Measurements from ENCODE around the gene HSD17B3.
"Not testable (repeated sequence)": the region's sequence is repeated elsewhere in the genome, so short reads cannot be mapped to it uniquely, and the experiment has no call there.

HSD17B3 gene

GRCh38 chr9:96305171-96305570 is 3.2 kb upstream of the HSD17B3 start:
- no peak for DNase-seq

DNA sequence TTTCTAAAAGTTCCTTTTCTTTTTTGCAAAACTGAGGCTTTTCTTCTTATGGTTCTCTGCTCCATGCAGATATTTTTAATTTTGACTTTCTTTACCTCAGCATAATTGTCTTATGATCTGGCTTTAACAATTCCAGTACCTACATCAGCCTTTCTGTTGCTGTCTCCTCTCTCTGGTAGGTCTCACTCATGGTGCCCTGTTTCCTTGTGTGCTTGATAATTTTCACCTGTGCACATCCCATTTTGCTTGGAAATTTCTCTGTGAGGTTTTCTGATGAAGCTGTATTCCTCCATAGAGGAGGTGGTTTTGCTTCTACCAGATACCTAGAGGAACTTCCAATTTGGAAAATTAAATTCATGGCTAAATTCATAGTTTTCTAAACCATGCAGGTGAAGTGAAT is 2.3 kb upstream of the HSD17B3 start:
- no peak for DNase-seq

GRCh38 chr9:96299823-96300222 is 2.2 kb downstream of the HSD17B3 start:
- DNase-seq = no peak

- DNase-seq = no peak
Measured at GRCh38 chr9:96294159-96294545, 7.8 kb downstream of the HSD17B3 start.

DNA sequence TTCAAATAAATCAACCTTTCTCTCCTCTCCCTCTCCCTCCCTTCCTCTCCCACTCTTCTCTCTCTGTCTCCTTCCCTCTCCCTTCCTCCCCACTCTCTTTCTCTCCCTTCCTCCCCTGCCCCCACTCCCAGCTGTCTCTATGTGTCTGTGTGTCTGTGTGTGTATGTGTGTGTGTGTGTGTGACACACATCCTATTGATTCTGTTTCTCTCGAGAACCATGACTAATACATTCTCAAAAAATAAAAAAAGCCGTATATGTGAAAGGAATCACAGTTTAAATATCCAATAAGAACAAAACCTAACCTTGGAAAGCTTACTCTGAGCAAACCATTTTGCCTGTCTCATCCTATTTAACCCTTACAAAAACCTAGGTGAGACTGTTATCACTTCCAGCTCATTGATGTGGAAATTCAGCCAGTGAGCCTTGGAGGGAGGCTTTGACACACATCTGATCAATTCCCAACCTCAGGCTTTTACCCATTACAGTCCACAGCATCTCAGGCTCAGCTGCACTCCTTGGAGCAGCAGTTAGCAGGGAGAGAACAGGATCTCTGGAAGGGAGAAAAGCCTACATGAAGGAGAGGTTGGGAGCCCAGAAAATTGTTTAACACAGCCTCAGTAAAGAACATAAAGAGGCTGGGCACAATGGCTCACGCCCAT is 8.3 kb downstream of the HSD17B3 start:
- no peak for DNase-seq

GRCh38 chr9:96289392-96289791 is 12.6 kb downstream of the HSD17B3 start:
- DNase-seq = no peak

DNA sequence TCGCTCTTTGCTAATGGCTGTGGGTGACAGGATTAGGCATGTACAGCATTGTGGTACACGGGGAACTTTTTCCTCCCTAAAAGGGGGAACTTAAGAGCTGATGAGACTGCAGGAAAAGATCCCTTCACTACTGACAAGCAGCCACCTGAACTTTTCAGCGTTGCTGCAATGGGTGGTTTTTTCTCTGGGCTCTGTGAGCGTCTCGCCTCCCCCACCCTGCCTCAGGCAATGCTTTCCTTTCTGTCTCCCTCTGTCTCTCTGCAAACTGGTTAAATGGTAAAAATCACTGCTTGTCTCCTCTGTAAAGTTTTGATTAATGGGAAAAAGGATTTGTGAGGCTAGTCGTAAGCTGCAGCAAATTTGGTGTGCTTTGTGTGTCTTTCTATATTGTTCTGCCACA is 20.3 kb downstream of the HSD17B3 start:
- no peak for DNase-seq

DNA sequence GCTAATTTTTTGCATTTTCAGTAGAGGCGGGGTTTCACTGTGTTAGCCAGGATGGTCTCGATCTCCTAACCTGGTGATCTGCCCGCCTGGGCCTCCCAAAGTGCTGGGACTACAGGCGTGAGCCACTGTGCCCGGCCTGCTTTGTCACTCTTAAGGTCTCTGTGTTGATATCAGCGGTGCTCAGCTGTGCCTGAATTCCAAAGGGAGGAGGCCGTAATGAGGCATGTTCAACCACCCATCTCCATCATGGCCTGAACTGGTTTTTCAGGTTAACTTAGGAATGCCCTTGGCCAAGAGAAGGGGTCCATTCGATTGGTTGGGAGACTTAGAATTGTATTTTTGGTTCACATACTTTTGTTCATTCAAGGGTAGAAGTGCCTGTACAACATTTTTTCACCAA is 22.0 kb downstream of the HSD17B3 start:
- DNase-seq = no peak

- no peak for DNase-seq
Measured at GRCh38 chr9:96274939-96275338, 27.0 kb downstream of the HSD17B3 start.

- DNase-seq = no peak
Measured at GRCh38 chr9:96270236-96270744, 31.7 kb downstream of the HSD17B3 start.

DNA sequence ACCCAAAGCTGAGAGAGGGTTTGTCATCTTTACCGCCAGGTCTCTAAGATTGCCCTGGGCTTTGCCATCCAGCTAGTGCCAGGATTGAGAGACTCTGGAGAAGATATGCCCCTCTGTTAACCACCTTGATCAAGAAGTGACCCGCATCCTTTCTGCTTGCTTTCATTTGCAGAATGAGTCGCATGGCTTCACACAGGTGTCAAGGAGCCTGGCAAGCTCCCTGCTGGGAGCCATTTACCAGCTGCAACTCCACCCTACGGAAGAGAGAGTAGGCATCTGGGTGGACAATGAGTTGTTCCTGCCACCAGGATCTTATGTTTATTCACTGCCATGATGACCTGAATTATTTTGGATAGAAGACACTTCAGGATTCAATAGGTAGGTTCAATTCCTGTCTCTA is 43.0 kb downstream of the HSD17B3 start:
- DNase-seq = no peak

DNA sequence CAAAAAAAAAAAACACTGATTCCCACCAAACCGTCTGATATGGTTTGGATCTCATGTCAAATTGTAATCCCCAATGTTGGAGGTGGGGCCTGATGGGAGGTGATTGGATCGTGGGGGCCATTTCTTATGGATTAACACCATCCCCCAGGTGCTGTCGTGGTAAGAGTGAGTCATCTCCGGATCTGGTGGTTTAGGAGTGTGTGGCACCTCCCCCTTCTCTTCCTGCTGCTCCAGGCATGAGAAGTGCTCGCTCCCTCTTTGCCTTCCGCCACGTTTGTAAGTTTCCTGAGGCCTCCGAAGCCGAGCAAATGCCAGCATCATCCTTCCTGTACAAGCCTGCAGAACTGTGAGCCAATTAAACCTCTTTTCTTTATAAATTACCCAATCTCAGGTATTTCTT is 45.2 kb downstream of the HSD17B3 start:
- DNase-seq = no peak

DNA sequence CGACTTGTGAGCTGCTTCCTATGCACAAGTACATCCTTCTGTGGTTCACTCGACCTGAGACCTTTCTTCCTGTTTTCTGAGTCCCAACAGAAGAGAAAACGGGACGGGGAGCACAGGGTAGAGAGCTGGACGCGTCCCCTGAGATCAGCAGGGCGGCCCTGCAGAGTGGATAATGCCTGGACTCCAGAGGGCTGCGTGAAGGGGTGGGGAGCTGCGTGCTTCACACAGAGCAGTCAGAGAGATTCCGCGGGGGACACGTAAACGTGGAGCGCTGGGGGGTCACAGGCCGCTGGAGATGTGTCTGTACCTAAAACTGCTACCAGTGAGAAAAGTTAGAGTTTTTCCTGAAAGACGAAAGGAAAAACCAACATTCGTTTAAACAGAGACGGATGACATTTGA is 46.3 kb downstream of the HSD17B3 start:
- no peak for DNase-seq

DNA sequence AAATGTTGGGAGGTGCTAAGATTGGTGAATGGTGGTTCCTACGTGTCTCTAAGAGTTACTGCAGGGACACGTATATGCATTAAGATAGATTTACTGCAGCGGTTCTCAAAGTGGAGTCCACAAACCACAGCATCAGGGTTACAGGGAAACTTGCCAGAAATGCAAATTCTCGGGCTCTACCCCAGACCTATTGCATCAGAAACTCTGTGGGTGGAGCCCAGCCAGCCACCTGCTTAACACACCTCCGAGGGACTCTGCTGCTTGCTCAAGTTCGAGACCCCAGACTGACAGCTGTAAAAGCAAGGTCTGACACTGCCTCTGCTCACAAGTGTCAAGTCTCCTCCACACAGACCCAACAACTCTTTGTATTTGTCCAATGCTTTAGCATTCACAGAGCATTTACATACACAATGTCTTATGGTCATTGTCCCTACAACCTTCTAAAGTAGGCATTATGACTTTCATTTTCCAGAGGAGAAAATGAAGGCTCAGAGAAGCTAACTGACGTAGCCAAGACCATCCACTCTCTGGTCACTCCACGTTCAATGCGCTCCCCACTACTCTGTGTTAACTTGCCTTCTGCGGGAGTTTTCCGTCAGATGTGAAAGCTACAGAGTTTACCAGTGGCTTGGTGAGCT is 48.8 kb downstream of the HSD17B3 start:
- no peak for DNase-seq

DNA sequence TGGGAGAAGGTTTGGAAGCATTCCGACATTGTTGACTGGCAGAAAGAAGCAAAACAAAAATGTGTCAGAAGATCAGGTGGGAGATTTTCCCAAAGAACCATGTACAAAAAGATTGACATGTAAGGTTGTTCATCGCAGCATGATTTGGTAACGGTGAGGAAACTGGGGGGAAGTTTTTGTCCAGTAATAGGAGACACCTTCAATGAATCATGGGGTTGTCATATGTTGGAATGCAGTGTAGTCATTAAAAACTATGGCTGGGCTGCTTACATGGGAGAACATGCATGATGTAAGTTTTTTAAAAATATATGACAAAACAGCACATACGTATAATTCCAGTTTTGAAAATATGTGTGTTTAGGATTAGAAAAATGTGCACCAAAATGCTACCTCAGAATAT is 50.5 kb downstream of the HSD17B3 start:
- no peak for DNase-seq

GRCh38 chr9:96249746-96250145 is 52.2 kb downstream of the HSD17B3 start:
- no peak for DNase-seq

- DNase-seq = no peak
Measured at GRCh38 chr9:96246267-96246671, 55.7 kb downstream of the HSD17B3 start.

DNA sequence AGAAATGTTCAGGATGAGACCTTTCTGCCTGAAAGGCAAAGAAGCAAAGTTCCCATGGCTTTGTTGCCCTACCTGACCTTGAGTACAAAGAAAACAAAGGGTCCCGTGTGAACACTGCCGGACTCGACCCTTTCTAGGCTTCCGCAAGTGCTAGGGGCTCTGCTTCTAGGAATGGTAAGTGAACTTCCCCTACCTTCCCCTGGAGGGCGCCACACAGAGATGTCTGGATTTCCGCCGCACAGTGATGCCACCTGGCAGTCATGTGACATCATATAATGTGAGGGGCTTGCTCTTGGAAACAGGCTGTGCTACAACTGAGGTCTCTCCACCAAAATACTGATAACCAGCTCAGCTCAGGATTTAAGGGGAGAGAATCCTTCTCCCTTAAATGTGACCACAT is 56.6 kb downstream of the HSD17B3 start:
- no peak for DNase-seq

DNA sequence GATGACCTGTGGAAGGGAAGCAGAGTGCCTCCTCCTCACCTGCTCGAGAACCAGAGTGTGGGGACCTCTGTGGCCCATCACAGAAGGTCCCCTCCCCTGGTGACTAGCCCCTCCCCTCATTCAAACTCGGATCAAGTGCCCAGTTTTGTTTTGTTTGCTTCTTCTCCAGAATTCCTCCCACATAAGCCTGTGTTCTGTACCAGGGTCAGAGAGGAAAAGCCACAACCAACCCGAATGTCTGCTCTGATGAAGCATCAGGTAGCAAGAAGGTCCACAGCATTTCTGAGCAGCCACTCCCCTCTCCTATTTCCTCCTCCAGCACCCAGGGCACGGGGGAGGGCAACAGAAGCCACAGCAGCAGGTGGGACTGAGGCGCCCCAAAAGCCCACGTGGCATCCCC is 58.2 kb downstream of the HSD17B3 start:
- DNase-seq = no peak

DNA sequence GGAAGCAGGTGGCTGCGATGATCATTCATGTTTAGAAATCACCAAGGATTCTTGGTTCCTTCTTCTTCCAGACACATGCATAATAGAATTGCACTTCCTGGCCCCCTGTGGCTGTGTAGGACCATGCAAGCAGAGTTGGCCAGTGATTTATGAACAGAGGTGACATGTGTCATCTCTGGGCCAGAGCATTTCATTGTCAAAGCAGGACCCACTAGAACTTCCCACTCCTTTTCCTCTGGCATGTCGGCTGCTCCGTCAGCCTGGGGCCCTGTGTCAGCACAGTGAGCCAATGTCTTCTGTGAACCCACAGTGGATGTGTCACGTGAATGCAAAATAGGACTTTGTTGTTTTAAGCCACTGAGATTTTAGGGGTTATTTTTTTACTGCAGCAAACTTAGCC is 59.2 kb downstream of the HSD17B3 start:
- no peak for DNase-seq

DNA sequence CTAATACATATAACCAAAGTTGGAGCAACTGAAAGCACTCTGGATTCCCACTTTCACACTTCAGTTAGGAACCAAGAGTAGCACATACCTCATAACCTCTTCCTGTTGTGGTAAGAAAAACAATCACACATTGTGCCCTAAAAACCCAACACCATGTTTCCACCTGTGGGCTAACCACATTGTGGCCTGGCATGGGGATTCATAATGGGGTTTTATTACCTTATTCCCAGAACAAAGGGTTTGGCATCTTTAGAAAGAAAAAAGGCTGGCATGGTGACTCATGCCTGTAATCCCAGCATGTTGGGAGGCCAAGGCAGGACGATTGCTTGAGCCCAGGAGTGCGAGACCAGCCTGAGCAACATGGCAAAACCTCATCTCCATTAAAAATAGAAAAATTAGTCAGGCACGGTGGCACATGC is 60.6 kb downstream of the HSD17B3 start:
- DNase-seq = no peak

- peak; percentile 23 for DNase-seq
Measured at GRCh38 chr9:96236854-96237550, 65.0 kb downstream of the HSD17B3 start.

GRCh38 chr9:96236337-96236736 is 65.6 kb downstream of the HSD17B3 start:
- not testable (repeated sequence) for DNase-seq
